NT2/D1 (cell line): ENCODE results near the gene CNIH3.

Source experiments
- SUZ12 ChIP-seq: IDR thresholded peaks from 2 replicates; pipeline ENCODE4 v1.6.1; 2011; ENCODE audit not compliant: insufficient read length, insufficient read depth; ENCODE audit errors: extremely low read depth
- YY1 ChIP-seq: IDR thresholded peaks from 2 replicates; pipeline ENCODE4 v1.6.1; 2011; ENCODE audit not compliant: insufficient read length, insufficient read depth
- ZNF274 ChIP-seq: IDR thresholded peaks from 2 replicates; pipeline ENCODE4 v1.6.1; 2011; ENCODE audit warnings: mild to moderate bottlenecking, low read depth, low read length

DNA sequence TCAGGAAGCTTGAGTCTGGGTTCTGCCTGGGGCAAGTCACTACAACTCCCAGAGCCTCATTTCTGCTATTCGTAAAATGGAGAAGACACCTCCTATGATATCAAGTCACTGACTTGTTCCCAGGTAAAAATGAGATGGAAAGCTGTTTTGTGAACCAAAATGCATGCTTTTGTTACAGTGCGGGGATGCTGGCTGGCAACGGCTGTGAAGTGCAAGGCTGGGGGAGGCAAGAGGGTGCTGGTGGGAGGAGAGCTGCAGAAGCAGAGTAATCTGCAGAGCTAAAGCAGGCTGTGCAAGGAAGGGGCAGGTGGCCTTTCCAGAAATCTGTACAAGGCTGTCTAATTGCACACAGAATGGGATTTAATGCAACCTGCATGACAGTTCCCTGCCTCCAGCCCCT is 150.9 kb downstream of the CNIH3 start:
- no peak for TF ChIP-seq ZNF274
- no peak for TF ChIP-seq YY1
- TF ChIP-seq SUZ12, result no peak
